HG03469 (cell line): ENCODE measurements around the gene XYLT1.
"Not testable (repeated sequence)": the region's sequence is repeated elsewhere in the genome, so short reads cannot be mapped to it uniquely, and the experiment has no call there.

ENCODE experiments used
- ATAC-seq: cut with Tn5 transposase; IDR thresholded peaks from one replicate; pipeline ENCODE4 v1.9.1; 2021; ENCODE audit warnings: mild to moderate bottlenecking, moderate library complexity, moderate number of reproducible peaks; ENCODE audit not compliant: unreplicated experiment

Gene XYLT1

GRCh38 chr16:17432901-17433576 is 37.7 kb downstream of the XYLT1 start:
- ATAC-seq, result no peak

GRCh38 chr16:17431968-17432625 is 38.7 kb downstream of the XYLT1 start:
- ATAC-seq, result no peak

DNA sequence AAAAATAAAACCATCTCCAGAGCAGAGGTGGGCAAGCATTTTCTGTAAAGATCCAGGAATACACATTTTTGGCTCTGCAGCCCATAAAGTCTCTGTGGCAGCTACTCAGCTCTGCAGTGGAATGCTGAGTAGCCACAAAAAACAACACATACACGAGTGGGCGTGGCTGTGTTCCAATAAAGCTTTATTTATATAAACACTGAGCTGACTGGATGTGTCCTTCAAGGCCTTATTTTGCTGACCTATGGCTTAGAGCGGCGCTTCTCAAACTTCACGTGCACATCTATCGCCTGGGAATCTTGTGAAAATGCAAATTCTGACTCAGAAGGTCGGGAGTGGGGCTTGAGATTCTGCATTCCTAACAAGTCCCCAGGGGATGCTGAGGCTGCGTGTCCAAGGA is 39.7 kb downstream of the XYLT1 start:
- no peak for ATAC-seq

DNA sequence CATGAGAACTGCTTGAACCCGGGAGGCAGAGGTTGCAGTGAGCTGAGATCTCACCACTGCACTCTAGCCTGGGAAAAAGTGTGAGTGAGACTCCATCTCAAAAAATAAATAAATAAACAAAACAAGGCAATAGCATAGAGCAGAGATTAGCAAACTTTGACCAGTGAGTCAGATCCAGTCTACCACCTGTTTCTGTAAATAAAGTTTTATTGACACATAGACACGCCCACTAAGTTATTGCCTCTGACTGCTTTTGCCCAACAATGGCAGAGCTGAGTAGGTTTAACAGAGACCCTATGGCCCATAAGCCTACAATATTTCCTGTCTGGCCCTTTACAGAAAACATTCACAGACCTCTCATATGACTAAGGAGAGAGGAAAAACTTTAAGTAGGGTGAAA is 44.3 kb downstream of the XYLT1 start:
- no peak for ATAC-seq

DNA sequence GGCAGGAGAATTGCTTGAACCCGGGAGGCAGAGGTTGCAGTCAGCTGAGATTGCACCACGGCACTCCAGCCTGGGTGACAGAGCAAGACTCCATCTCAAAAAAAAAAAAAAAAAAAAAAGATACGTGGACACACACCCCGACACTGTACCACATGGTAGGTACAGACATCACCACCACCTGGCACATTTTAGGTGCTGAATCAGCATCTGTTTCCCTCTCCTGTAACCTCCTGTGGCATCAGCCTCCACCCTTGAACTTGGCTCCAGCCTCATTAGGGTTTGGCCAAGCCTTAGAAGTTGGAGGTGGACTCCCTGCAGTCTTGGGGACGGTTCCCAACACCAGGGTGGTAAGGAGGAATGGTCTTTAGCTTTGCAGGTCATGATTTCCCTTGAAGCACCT is 46.0 kb downstream of the XYLT1 start:
- no peak for ATAC-seq

DNA sequence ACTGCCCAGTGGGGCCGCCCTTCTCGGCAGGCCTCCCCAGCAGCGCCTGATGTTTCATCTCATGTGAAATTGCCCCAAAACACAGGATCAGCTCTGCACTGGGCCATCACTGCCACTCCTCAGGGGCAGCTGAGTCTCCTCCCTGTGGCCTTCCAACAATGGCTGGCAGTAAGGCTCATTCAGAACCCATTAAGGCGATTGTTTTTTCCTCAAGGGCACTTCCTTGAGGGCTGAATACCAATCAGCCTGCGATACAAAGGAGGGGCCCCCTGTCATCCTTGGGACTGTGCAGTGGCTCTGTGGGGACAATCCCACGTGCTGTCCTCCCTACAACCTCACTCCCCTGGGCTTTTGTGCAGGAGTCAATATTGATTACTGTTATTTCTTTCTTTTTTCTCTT is 47.5 kb downstream of the XYLT1 start:
- no peak for ATAC-seq

GRCh38 chr16:17420816-17421215 is 49.9 kb downstream of the XYLT1 start:
- no peak for ATAC-seq

- no peak for ATAC-seq
These were observed 51.5 kb downstream of the XYLT1 start for GRCh38 chr16:17419266-17419665.

DNA sequence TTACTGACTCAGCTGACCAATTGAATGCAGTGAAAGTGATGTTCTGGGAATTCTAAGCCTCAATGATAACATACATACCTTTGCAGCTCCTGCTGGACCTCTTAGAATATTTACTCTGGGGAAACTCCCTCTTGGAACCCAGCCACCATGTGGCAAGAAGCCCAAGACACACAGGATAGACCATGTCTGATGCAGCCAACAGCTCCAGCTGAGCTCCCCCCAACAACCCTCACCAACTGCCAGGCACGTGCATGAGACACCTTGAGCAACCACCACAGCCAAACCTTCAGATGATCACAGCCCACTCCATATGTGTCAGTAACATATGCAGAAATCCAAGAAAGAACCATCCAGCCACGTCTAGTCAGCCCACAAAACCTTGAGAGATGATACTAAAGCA is 53.0 kb downstream of the XYLT1 start:
- no peak for ATAC-seq

GRCh38 chr16:17416461-17417311 is 54.1 kb downstream of the XYLT1 start:
- peak; percentile 87 for ATAC-seq

- ATAC-seq, result no peak
These were observed 55.8 kb downstream of the XYLT1 start for GRCh38 chr16:17414916-17415315.

GRCh38 chr16:17414421-17414820 is 56.3 kb downstream of the XYLT1 start:
- no peak for ATAC-seq

GRCh38 chr16:17413508-17413907 is 57.3 kb downstream of the XYLT1 start:
- ATAC-seq, result no peak

DNA sequence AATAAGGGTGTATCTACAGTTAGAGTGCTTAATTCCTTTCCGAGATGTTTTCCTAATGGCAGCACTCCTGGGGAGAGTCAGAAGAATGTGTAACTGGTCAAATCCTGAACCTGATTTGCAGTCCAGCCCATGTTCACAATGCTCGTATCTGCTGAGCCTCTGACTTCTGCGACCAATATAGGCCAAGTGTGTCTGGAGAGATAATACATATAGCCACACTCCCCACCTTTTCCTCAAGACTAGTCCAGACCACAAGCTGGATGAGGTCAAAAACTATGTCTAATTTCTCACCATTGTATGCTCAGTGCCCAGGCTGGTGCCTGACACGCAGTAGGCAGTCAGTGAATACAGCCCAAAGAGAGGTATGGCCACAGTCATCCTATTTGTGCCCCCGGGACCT is 58.0 kb downstream of the XYLT1 start:
- no peak for ATAC-seq

GRCh38 chr16:17412221-17412620 is 58.5 kb downstream of the XYLT1 start:
- ATAC-seq, result no peak

- no peak for ATAC-seq
These were observed 59.5 kb downstream of the XYLT1 start for GRCh38 chr16:17411263-17411662.

- ATAC-seq, result not testable (repeated sequence)
These were observed 60.4 kb downstream of the XYLT1 start for GRCh38 chr16:17410316-17410715.

DNA sequence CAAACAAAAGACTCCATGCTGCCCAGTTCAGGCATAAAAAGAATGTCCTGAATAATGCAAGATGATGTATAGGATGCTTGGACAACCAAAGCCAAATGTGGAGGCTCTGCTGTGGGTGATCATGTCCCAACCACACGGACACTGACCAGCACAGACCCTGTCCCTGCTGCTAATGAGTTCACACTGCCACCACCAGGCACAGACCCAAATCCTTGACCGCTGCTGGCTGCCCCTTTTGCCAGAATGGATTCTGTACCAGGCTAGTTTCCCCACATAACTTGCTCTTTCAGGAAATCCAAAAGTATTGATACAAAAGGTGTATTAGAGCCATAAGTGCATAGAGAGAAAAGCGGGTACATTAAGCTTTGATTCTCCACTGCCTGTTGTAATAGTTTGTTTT is 60.9 kb downstream of the XYLT1 start:
- no peak for ATAC-seq

DNA sequence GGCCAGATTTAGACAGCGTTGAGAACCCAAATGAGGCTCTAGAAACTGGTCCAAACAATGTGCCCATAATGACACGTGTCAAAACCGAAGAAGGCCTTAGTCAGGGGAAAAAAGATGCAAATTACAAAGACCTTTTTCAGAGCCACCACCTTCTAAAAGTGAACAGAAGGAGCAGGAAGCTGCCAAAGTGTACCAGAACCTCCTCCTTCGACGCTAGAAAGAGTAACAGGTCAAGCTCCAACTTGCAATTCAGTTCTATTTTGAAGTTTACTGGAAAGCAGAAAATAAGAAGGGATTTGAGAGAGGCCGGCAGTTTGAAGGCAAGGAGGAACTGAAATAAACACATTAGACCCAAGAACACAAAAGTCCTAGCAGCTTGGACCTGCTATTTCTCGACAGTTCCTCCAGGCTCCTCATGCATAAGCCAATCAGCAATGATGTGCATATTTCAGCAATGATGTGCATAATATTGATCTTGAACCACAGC is 61.8 kb downstream of the XYLT1 start:
- no peak for ATAC-seq

DNA sequence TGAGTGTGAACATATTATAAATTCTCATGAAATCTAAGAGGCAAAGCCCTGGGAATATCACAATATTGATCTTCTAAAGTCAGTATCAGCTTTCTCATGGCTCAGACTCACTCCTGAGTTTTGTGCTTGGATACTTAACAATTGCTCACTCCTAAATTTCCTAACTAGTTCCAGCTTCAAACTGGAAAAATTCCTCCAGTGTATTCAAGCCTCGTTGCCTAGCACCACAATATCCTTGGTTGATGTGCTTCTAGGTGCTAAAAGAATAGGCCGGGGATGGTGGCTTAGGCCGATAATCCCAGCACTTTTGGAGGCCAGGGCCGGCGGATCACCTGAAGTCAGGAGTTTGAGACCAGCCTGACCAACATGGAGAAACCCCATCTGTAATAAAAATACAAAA is 62.5 kb downstream of the XYLT1 start:
- no peak for ATAC-seq

DNA sequence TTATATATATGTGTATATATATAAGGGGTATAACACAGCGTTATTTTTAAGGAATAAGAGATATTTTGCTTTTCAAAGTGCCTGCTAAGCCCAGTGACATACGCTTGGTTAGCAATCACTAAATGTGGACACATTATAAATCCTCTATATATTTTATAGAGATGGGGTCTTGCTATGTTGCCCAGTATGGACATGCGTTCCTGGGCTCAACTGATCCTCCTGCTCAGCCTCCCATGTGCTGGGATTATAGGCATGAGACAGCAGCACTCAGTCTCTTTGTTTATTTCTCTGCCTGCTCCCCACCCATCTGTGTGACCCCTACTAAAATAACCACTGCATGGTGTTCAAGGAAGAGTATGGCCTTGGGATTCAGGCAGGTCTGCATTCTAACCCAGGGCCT is 63.4 kb downstream of the XYLT1 start:
- no peak for ATAC-seq
